ENCODE results near the gene EFHC2.

DNA sequence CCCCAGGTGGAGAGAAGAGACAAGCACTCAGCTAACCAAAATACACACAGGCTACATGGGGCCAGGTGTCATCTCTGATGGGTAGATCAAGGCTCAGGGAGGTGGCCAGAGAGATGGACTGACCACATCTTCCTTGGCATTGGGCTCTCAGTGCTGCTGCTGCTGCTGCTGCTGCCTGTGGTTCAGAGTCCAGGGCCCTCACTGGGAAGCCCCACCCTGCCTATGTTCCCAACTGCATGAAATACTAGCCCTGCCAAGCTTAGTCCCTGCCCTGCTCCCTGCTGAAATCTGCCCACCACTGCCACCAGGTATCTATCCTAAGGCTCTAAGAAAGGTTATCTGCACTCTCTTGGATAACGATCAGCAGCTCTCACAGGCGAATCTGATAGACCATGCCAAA lies 118.7 kb downstream of the EFHC2 start:
- TF ChIP-seq, protein P1, sequence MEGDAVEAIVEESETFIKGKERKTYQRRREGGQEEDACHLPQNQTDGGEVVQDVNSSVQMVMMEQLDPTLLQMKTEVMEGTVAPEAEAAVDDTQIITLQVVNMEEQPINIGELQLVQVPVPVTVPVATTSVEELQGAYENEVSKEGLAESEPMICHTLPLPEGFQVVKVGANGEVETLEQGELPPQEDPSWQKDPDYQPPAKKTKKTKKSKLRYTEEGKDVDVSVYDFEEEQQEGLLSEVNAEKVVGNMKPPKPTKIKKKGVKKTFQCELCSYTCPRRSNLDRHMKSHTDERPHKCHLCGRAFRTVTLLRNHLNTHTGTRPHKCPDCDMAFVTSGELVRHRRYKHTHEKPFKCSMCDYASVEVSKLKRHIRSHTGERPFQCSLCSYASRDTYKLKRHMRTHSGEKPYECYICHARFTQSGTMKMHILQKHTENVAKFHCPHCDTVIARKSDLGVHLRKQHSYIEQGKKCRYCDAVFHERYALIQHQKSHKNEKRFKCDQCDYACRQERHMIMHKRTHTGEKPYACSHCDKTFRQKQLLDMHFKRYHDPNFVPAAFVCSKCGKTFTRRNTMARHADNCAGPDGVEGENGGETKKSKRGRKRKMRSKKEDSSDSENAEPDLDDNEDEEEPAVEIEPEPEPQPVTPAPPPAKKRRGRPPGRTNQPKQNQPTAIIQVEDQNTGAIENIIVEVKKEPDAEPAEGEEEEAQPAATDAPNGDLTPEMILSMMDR (IDR thresholded peaks at IDR 0.05; ENCODE audit: insufficient read depth, low read depth, low read length) = no peak
- TF ChIP-seq EZH2 (IDR thresholded peaks at IDR 0.05; ENCODE audit: insufficient read depth, low read length) = no peak

Data from astrocyte (in vitro differentiated cells and primary cell).